ENCODE data around the gene ZFYVE9.
"Not testable (repeated sequence)": the region's sequence is repeated elsewhere in the genome, so short reads cannot be mapped to it uniquely, and the experiment has no call there.

Gene ZFYVE9, protein sequence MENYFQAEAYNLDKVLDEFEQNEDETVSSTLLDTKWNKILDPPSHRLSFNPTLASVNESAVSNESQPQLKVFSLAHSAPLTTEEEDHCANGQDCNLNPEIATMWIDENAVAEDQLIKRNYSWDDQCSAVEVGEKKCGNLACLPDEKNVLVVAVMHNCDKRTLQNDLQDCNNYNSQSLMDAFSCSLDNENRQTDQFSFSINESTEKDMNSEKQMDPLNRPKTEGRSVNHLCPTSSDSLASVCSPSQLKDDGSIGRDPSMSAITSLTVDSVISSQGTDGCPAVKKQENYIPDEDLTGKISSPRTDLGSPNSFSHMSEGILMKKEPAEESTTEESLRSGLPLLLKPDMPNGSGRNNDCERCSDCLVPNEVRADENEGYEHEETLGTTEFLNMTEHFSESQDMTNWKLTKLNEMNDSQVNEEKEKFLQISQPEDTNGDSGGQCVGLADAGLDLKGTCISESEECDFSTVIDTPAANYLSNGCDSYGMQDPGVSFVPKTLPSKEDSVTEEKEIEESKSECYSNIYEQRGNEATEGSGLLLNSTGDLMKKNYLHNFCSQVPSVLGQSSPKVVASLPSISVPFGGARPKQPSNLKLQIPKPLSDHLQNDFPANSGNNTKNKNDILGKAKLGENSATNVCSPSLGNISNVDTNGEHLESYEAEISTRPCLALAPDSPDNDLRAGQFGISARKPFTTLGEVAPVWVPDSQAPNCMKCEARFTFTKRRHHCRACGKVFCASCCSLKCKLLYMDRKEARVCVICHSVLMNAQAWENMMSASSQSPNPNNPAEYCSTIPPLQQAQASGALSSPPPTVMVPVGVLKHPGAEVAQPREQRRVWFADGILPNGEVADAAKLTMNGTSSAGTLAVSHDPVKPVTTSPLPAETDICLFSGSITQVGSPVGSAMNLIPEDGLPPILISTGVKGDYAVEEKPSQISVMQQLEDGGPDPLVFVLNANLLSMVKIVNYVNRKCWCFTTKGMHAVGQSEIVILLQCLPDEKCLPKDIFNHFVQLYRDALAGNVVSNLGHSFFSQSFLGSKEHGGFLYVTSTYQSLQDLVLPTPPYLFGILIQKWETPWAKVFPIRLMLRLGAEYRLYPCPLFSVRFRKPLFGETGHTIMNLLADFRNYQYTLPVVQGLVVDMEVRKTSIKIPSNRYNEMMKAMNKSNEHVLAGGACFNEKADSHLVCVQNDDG (N-terminal part only)

DNA sequence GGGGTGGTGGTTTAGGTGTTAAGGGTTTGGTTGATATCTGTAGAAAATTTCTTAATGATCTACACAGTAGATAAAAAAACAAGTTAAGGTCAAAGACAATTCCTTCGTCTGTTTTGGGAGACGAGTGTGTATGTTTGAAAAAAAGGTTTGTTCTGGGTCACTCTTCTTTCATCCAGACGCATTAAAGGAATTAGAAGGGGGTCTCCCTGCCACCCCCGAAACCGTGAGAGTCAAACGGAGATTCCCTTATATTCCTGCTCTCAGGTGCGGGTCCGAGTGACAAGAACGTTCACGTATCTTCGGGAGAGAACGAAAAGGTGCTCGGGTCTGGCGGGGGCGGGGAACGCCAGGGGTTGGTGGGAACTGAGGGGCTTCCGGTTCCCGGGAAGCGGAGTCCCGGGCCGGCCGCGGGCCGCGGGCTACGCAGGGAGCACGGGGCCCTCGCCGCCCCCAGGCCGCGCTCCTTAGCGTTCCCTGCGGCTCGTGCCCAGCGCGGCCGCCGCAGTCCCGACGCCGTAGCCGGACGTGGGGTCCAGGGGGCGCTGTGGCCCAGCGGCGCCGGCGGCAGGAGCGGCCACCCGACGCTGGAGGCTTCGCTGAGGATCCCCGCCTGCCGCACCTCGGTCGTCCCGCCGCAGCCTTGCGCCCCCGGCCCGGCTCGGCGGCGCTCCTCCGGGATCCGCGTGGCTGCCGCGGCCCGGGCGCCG is at the start of gene ZFYVE9:
TSS of gene ZFYVE9 (plus strand) at position 577 of the 707 bp plus-strand sequence. CDS start 91,118 bp downstream, outside the sequence.
- H3K27ac Mint-ChIP-seq = peak within 1 kb of the TSS; percentile 81
- peaks cover 50% of the 10 kb centered on the region for H3K4me1 Mint-ChIP-seq (ENCODE audit: low read depth)
- peak within 1 kb of the TSS; percentile 83 for H3K4me3 Mint-ChIP-seq
- peaks cover 14% of the 10 kb centered on the region for H3K27me3 Mint-ChIP-seq
- H3K36me3 Mint-ChIP-seq (ENCODE audit: low read depth) = no peaks in the 10 kb centered on the region
- no peaks in the 10 kb centered on the region for H3K9me3 Mint-ChIP-seq

DNA sequence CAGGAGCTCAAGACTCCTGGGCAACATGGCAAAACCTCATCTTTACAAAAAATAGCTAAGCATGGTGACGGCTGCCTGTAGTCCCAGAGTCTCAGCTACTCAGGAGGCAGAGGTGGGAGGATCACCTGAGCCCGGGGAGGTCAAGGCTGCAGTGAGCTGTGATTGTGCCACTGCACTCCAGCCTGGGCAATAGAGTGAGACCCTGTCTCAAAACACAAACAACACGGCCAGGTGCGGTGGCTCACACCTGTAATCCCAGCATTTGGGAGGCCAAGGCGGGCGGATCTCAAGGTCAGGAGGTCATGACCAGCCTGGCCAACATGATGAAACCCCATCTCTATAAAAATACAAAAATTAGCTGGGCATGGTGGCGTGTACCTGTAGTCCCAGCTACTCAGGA is 47.6 kb upstream of the ZFYVE9 start:
- H3K36me3 Mint-ChIP-seq (ENCODE audit: low read depth) = peaks cover 22% of the 10 kb centered on the region
- not testable (repeated sequence) for H3K9me3 Mint-ChIP-seq, H3K27me3 Mint-ChIP-seq

DNA sequence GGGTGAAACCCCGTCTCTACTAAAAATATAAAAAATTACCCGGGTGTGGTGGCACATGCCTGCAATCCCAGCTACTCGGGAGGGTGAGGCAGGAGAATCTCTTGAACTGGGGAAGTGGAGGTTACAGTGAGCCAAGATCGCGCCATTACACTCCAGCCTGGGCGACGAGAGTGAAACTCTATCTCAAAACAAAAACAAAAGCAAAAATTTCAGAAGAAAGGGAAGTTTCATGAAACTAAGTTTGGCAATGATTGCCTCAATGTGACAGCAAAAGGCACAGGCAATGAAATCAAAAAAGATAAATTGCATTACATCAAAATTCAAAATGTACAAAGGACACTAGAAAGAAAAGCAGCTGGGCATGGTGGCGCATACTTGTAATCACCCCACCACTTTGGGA is 45.7 kb upstream of the ZFYVE9 start:
- no peak overlapping the region for H3K4me3 Mint-ChIP-seq
- H3K36me3 Mint-ChIP-seq (ENCODE audit: low read depth) = peaks cover 3% of the 10 kb centered on the region
- H3K27me3 Mint-ChIP-seq = no peaks in the 10 kb centered on the region
- H3K4me1 Mint-ChIP-seq (ENCODE audit: low read depth) = no peaks in the 10 kb centered on the region
- no peaks in the 10 kb centered on the region for H3K9me3 Mint-ChIP-seq
- no peak overlapping the region for H3K27ac Mint-ChIP-seq

More for the DNA sequence above, 47.6 kb upstream of the ZFYVE9 start:
- H3K27ac Mint-ChIP-seq; H3K4me3 Mint-ChIP-seq; H3K4me1 Mint-ChIP-seq (ENCODE audit: low read depth): not testable (repeated sequence)

DNA sequence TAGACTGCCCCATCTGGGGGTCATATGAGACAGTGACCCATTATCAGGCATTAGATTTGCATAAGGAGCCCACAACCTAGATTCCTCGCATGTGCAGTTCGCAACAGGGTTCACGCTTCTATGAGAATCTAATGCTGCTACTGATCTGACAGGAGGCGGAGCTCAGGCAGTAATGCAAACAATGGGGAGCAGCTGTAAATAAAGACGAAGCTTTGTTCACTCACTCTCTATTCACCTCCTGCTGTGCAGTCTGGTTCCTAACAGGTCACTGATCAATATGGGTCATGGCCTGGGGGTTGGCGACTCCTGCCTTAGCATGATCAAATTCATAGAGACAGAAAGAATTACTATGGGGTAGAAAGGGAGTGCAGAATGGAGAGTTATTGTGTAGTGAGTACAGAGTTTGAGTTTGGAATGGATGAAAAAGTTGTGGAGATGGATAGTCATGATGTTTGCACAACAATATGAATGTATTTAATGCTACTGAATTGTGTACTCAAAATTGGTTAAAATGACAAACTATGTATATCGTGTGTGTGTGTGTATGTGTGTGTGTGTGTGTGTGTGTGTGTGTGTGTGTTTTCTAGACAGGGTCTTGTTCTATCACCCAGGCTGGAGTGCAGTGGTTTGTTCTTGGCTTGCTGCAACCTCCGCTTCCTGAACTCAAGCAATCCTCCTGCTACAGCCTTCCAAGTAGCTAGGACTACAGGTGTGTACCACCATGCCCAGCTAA is 43.6 kb upstream of the ZFYVE9 start:
- Mint-ChIP-seq H3K9me3 (no peaks in the 10 kb centered on the region), H3K4me3 (no peak overlapping the region)

DNA sequence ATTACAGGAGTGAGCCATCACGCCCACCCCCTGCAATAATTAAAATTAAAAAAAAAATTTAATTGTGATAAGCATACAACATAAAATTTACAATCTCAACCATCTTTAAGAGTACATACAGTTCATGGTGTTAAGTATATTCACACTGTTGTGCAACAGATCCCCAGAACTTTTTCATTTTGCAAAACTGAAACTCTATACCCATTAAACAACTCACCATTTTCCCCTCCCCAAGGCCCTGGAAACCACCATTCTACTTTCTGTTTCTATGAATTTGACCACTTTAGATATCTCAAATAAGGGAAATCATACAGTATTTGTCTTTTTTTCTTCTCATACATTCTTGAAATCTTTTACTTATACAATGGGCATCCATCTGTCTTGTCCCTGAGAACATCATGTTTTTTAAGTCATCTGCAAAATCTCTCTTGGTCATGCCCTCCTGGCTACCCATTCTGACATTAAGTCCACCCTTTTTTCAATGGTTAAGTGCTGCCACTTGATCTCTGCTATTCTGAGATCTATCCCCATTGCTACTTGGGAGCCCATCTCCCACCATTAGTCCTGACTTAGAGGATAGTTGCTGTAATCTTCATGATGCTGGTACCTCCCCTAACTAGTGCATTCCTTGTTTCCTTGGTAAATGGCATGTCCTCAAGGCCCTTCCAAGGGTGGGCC is 39.4 kb upstream of the ZFYVE9 start:
- Mint-ChIP-seq H3K9me3 (no peaks in the 10 kb centered on the region), H3K4me1 (ENCODE audit: low read depth) (peaks cover 7% of the 10 kb centered on the region), H3K27ac (no peak overlapping the region), H3K36me3 (ENCODE audit: low read depth) (no peaks in the 10 kb centered on the region), H3K27me3 (no peaks in the 10 kb centered on the region), H3K4me3 (no peak overlapping the region)

More for the DNA sequence above, 43.6 kb upstream of the ZFYVE9 start:
- no peak overlapping the region for H3K27ac Mint-ChIP-seq
- H3K27me3 Mint-ChIP-seq = no peaks in the 10 kb centered on the region
- H3K4me1 Mint-ChIP-seq (ENCODE audit: low read depth) = peaks cover 7% of the 10 kb centered on the region
- H3K36me3 Mint-ChIP-seq (ENCODE audit: low read depth) = no peaks in the 10 kb centered on the region

DNA sequence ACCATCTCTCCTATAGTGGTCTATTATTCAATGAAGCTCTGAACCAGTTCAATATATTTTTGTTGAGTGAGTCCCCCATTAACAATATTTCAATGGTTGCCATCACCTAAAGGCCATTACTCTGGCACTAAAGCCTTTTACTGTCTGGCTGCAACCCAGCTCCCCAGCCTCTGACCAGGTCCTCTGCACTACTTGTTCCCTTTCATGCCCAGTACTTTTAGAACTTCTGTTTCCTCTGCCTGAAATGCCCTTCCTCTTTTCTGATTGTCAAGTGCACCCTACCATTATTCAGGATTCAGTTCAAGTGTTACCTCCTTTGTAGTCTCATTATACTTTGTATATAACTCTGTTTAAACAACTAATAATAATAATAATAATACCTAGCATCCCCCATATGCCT is 30.4 kb upstream of the ZFYVE9 start:
- H3K27me3 Mint-ChIP-seq = no peaks in the 10 kb centered on the region

DNA sequence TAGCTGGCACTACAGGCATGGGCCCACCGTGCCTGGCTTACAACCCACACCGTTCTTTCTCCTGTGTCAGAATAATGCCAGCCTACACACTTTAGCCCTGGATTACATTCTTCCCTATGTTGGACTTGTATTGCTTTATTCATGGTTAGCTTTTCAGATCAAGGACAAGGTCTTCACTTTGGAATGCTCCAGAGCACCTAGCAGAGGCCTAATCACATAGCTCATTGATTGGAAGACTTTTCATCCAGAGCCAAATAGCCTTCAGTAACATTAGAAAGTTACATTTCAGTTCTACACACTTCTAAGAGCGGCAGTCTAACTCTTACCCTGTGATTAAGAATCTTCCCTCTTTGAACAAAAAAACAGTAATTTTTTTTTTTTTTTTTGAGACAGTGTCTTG is 29.4 kb upstream of the ZFYVE9 start:
- Mint-ChIP-seq H3K4me1 (ENCODE audit: low read depth) (no peaks in the 10 kb centered on the region), H3K27me3 (no peaks in the 10 kb centered on the region), H3K9me3 (no peaks in the 10 kb centered on the region), H3K4me3 (no peak overlapping the region), H3K27ac (no peak overlapping the region), H3K36me3 (ENCODE audit: low read depth) (no peaks in the 10 kb centered on the region)

More for the DNA sequence above, 30.4 kb upstream of the ZFYVE9 start:
- no peaks in the 10 kb centered on the region for H3K9me3 Mint-ChIP-seq
- no peak overlapping the region for H3K27ac Mint-ChIP-seq
- H3K4me3 Mint-ChIP-seq = no peak overlapping the region
- no peaks in the 10 kb centered on the region for H3K36me3 Mint-ChIP-seq (ENCODE audit: low read depth)
- H3K4me1 Mint-ChIP-seq (ENCODE audit: low read depth) = no peaks in the 10 kb centered on the region

DNA sequence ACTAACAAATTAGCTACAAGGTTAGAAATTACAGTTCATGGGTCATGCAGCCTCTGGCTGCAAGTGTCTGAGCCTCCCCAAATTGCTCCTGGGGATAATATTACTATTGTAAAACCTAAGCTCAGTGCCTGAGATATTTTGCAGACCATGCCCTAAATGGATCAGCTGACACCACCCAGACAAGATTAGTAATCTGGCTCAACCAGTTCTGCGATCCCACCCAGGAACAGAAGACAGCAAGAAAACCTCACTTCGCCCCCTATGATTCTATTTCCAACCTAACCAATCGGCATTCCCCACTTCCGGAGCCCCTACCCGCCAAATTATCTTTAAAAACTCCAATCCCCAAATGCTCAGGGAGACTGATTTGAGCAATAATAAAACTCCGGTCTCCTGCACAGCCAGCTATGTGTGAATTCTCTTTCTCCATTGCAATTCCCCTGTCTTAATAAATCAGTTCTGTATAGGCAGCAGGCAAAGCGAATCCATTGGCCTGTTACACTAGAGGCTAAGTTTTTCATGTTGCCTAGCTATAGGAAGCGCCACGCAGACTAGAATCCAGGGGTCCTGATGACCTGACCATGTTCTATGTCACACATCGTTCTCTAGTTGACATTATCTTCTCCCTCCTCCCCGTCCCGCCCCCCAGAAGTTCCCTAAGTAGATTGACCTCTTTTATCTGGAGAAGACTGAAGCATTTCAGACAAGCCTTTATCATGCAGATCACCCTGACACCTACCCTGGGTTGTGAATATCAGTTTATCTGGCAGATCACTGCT is 22.4 kb upstream of the ZFYVE9 start:
- H3K9me3 Mint-ChIP-seq = no peaks in the 10 kb centered on the region
- H3K4me3 Mint-ChIP-seq = no peak overlapping the region
- peaks cover 3% of the 10 kb centered on the region for H3K27me3 Mint-ChIP-seq
- no peaks in the 10 kb centered on the region for H3K36me3 Mint-ChIP-seq (ENCODE audit: low read depth)
- H3K4me1 Mint-ChIP-seq (ENCODE audit: low read depth) = no peaks in the 10 kb centered on the region
- no peak overlapping the region for H3K27ac Mint-ChIP-seq

DNA sequence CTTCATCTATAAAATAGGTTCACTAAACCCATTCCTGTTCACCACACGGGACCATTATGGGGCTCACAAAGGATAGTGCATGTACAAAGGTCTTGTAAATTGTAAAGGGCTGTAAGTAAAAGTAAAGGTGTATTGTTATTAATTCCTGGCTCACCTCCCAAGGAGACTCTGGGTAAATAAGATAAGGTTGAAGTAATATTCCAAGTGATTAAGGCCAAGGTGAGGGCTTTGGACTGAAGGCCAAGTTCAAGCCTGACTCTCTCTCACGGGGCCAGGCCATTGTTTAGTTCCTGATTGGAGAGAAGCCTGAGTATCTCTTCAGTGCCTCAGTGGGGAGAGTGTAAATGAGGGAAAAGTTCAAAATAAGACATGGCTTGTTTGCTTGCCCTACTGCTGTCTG is 19.5 kb upstream of the ZFYVE9 start:
- Mint-ChIP-seq H3K27ac (no peak overlapping the region), H3K36me3 (ENCODE audit: low read depth) (no peaks in the 10 kb centered on the region), H3K4me3 (no peak overlapping the region), H3K4me1 (ENCODE audit: low read depth) (peaks cover 9% of the 10 kb centered on the region), H3K9me3 (no peaks in the 10 kb centered on the region), H3K27me3 (peaks cover 14% of the 10 kb centered on the region)

DNA sequence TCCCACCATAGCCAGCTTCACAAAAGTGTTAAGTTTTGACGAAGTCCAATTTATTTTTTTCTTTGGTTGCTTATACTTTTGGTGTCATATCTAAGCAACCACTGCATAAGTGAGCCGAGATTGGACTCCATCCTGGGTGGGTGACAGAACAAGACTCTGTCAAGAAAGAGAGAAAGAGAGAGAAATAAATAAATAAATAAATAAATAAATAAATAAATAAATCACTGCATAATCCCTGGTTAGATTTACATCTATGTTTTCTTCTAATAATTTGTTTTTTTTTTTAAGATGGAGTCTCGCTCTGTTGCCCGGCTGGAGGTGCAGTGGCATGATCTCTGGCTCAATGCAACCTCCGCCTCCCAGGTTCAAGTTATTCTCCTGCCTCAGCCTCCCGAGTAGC is 18.3 kb upstream of the ZFYVE9 start:
- Mint-ChIP-seq H3K4me3 (no peak overlapping the region), H3K4me1 (ENCODE audit: low read depth) (peaks cover 9% of the 10 kb centered on the region), H3K27me3 (peaks cover 22% of the 10 kb centered on the region), H3K9me3 (no peaks in the 10 kb centered on the region), H3K27ac (no peak overlapping the region), H3K36me3 (ENCODE audit: low read depth) (no peaks in the 10 kb centered on the region)

DNA sequence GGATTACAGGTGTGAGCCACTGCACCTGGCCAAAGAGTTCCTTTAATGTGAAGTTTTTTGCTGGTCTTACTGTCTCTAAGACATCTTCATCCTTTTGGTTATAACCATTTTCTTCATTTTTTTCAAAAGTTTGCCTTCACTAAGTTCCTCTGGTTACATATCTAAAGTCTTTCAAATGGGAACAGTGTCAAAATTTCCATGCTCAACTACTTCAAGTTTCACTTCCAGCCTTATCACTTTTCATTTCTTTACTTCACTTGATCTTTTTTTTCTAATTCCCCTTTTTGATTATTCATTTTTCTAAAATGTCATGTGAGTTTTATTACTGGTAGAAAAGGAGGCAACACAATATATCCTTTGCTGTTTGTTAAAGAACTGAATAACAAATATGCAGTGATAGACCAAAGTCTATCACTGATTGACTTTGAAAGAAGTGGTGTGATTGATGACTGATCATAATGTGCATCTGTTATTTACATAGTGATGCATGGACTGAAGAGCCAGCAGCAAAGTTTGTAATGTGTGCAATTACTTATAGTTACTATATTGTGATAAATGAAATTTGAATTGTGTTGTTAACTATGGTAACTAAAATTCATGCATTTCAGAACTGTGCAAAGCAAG is 16.0 kb upstream of the ZFYVE9 start:
- peaks cover 9% of the 10 kb centered on the region for H3K4me1 Mint-ChIP-seq (ENCODE audit: low read depth)
- no peak overlapping the region for H3K4me3 Mint-ChIP-seq
- H3K27me3 Mint-ChIP-seq = peaks cover 23% of the 10 kb centered on the region
- H3K9me3 Mint-ChIP-seq = no peaks in the 10 kb centered on the region
- H3K36me3 Mint-ChIP-seq (ENCODE audit: low read depth) = no peaks in the 10 kb centered on the region
- H3K27ac Mint-ChIP-seq = no peak overlapping the region
